ENCODE results near the gene ZPBP. TPM values are rescaled to one million over a fixed set of nuclear protein-coding genes. Genes with fewer than 3 reads are reported as not detected.

Gene ZPBP
- total and polyA plus RNA-seq, 2 donors (not counting 3 experiments of a cell fraction or from before 2014, with no cell fraction given), result not detected

- no peaks in the 10 kb centered on the region for H3K9me1 ChIP-seq (replicated peaks; ENCODE audit: control insufficient read depth, extremely low read depth, insufficient read depth, low read length)
- TF ChIP-seq POLR2AphosphoS5 (IDR thresholded peaks at IDR 0.05; ENCODE audit: insufficient read depth, low read depth, low read length) (no peak), EZH2 (IDR thresholded peaks at IDR 0.05; ENCODE audit: borderline replicate concordance, low read depth, low read length, severe bottlenecking) (no peak), GATA2 (IDR thresholded peaks at IDR 0.05; ENCODE audit: insufficient read depth, insufficient read length, low read depth, low read length) (no peak)
- ChIA-PET CTCF (no interaction called here), POLR2A (no interaction called here)
- no peaks in the 10 kb centered on the region for H3K27me3 ChIP-seq (ENCODE audit: control insufficient read depth in 2 of 2, insufficient read depth in 2 of 2, low read length in 2 of 2)
- H3K9ac ChIP-seq (replicated peaks; ENCODE audit: extremely low read depth, insufficient read depth, low read length), result no peak overlapping the region
- H3K27ac ChIP-seq (ENCODE audit: insufficient read depth, low read depth, low read length), result no peak overlapping the region
- H3K4me2 ChIP-seq (ENCODE audit: insufficient read depth, low read length), result no peak overlapping the region
- dilution Hi-C loops (cut with MboI; ENCODE audit: extremely low pct_ligation_motif_present, low sequenced_read_pairs), result no loop called here
- H3K36me3 ChIP-seq (ENCODE audit: control insufficient read depth in 2 of 2, extremely low read depth in 1 of 2, insufficient read depth in 2 of 2, low read length in 2 of 2), result no peaks in the 10 kb centered on the region
- DNase-seq (ENCODE audit: low read depth, low spot score) (no peak), FAIRE-seq (no peak)
- H2AFZ ChIP-seq (ENCODE audit: low read depth, low read length), result no peak overlapping the region
- no peaks in the 10 kb centered on the region for H3K4me1 ChIP-seq (ENCODE audit: control insufficient read depth, extremely low read depth, insufficient read depth, low read length)
- BruUV-seq (replicated peaks), result no TSS peak
- no peaks in the 10 kb centered on the region for H4K20me1 ChIP-seq (replicated peaks; ENCODE audit: control insufficient read depth, extremely low read depth, insufficient read depth, low read length)
- H3K9me3 ChIP-seq (replicated peaks; ENCODE audit: control insufficient read depth, insufficient read depth, low read length), result no peaks in the 10 kb centered on the region
- H3K79me2 ChIP-seq (ENCODE audit: control insufficient read depth, insufficient read depth, low read length), result no peaks in the 10 kb centered on the region
- H3K4me3 ChIP-seq (replicated peaks in 1 of 3; ENCODE audit: insufficient read depth in 1 of 3, low read depth in 1 of 3, low read length in 3 of 3), result no peak overlapping the region
- intact Hi-C loops (cut with micrococcal nuclease), result no loop called here
Measured at GRCh38 chr7:50085344-50085743, 7.7 kb downstream of the ZPBP start.

- CTCF ChIA-PET, result no interaction called here
- no peak for FAIRE-seq
Measured at GRCh38 chr7:50073093-50073492, 20.0 kb downstream of the ZPBP start.

More at GRCh38 chr7:50073093-50073492, 20.0 kb downstream of the ZPBP start:
- Histone ChIP-seq H3K27me3 (ENCODE audit: control insufficient read depth in 2 of 2, insufficient read depth in 2 of 2, low read length in 2 of 2) (no peaks in the 10 kb centered on the region), H3K9ac (replicated peaks; ENCODE audit: extremely low read depth, insufficient read depth, low read length) (no peak overlapping the region), H3K79me2 (ENCODE audit: control insufficient read depth, insufficient read depth, low read length) (no peaks in the 10 kb centered on the region), H2AFZ (ENCODE audit: low read depth, low read length) (no peak overlapping the region), H3K36me3 (ENCODE audit: control insufficient read depth in 2 of 2, extremely low read depth in 1 of 2, insufficient read depth in 2 of 2, low read length in 2 of 2) (no peaks in the 10 kb centered on the region), H3K9me3 (replicated peaks; ENCODE audit: control insufficient read depth, insufficient read depth, low read length) (no peaks in the 10 kb centered on the region), H3K4me2 (ENCODE audit: insufficient read depth, low read length) (no peak overlapping the region), H3K4me3 (replicated peaks in 1 of 3; ENCODE audit: insufficient read depth in 1 of 3, low read depth in 1 of 3, low read length in 3 of 3) (no peak overlapping the region), H3K9me1 (replicated peaks; ENCODE audit: control insufficient read depth, extremely low read depth, insufficient read depth, low read length) (no peaks in the 10 kb centered on the region), H3K4me1 (ENCODE audit: control insufficient read depth, extremely low read depth, insufficient read depth, low read length) (no peaks in the 10 kb centered on the region), H4K20me1 (replicated peaks; ENCODE audit: control insufficient read depth, extremely low read depth, insufficient read depth, low read length) (no peaks in the 10 kb centered on the region), H3K27ac (ENCODE audit: insufficient read depth, low read depth, low read length) (no peak overlapping the region)
- dilution Hi-C loops (cut with MboI; ENCODE audit: extremely low pct_ligation_motif_present, low sequenced_read_pairs), result no loop called here
- BruUV-seq (replicated peaks), result no TSS peak
- intact Hi-C loops (cut with micrococcal nuclease), result no loop called here
- POLR2A ChIA-PET, result no interaction called here
- no peak for TF ChIP-seq MYC (IDR thresholded peaks at IDR 0.05; ENCODE audit: low read depth, low read length)
- TF ChIP-seq POLR2A (IDR thresholded peaks at IDR 0.05; ENCODE audit: low read depth, low read length), result no peak
- TF ChIP-seq GATA2 (IDR thresholded peaks at IDR 0.05; ENCODE audit: insufficient read depth, insufficient read length, low read depth, low read length), result no peak
- no peak for TF ChIP-seq CTCF (IDR thresholded peaks at IDR 0.05; ENCODE audit: extremely low read depth in 1 of 2, insufficient read depth in 1 of 2, low read depth in 1 of 2, low read length in 2 of 2)
- TF ChIP-seq FOS (IDR thresholded peaks at IDR 0.05; ENCODE audit: borderline replicate concordance, insufficient read depth, low read length), result no peak
- no peak for TF ChIP-seq EZH2 (IDR thresholded peaks at IDR 0.05; ENCODE audit: borderline replicate concordance, low read depth, low read length, severe bottlenecking)
- no peak for TF ChIP-seq JUN (IDR thresholded peaks at IDR 0.05; ENCODE audit: borderline replicate concordance, insufficient read depth, insufficient read length, low read depth)
- TF ChIP-seq POLR2AphosphoS5 (IDR thresholded peaks at IDR 0.05; ENCODE audit: insufficient read depth, low read depth, low read length), result no peak
- TF ChIP-seq MAX (IDR thresholded peaks at IDR 0.05; ENCODE audit: insufficient read depth, insufficient read length), result no peak
- DNase-seq (ENCODE audit: low read depth, low spot score), result no peak

Measured in endothelial cell of umbilical vein (primary cell).